Activated CD4-positive, alpha-beta T cell treated with anti-CD3 and anti-CD28 coated beads, Interleukin-2, amount 10 ng/mL, durations not matched to agents 7 days and 5 days (primary cell): ENCODE results near the gene USP49. TPM values are rescaled to one million over a fixed set of nuclear protein-coding genes. Genes with fewer than 3 reads are reported as not detected.

Source experiments
- CTCF ChIA-PET: fragments of 350-600 bp; sonication (Branson Sonifier 250); formaldehyde crosslinking; loops from one replicate; lab custom pipeline; 2021; ENCODE audit warnings: antibody characterized with exemption; lab: Charles Lee
- POLR2A ChIA-PET: fragments of 350-600 bp; sonication (Branson Sonifier 250); formaldehyde crosslinking; loops from one replicate; lab custom pipeline; 2021; ENCODE audit warnings: antibody characterized with exemption; lab: Charles Lee
- DNase-seq: peaks from one replicate; pipeline ENCODE4 v3.0.0-alpha.2; 2020
- H3K27ac Mint-ChIP-seq: one replicate; pipeline ENCODE4 v1.8.0; 2021; ENCODE audit warnings: mild to moderate bottlenecking, moderate library complexity, mixed read lengths
- H3K27me3 Mint-ChIP-seq: one replicate; pipeline ENCODE4 v1.8.0; 2021; ENCODE audit warnings: mixed read lengths
- H3K36me3 Mint-ChIP-seq: one replicate; pipeline ENCODE4 v1.8.0; 2021; ENCODE audit warnings: low read depth, mixed read lengths
- H3K4me1 Mint-ChIP-seq: one replicate; pipeline ENCODE4 v1.8.0; 2021; ENCODE audit warnings: mixed read lengths
- H3K4me3 Mint-ChIP-seq: one replicate; pipeline ENCODE4 v1.8.0; 2021; ENCODE audit warnings: mild to moderate bottlenecking, moderate library complexity, mixed read lengths
- H3K9me3 Mint-ChIP-seq: one replicate; pipeline ENCODE4 v1.8.0; 2021; ENCODE audit warnings: mixed read lengths
- total RNA-seq, 2 experiments: library from RNA; stranded (reverse); gene quantifications; one replicate each; pipeline ENCODE4 v1.2.3, GENCODE V29; 2021

The USP49 gene
- total RNA-seq, 2 experiments from 2014 or later = 6.3 to 7.0 TPM

- no peak for DNase-seq
- no peaks in the 10 kb centered on the region for H3K36me3 Mint-ChIP-seq
- CTCF ChIA-PET = interaction anchor here (0.9 to 1.7 kb wide), 3 partner anchors 14 to 20 kb away, joined by 3 to 6 read pairs (median 3); no protein-coding TSS in a partner anchor
- POLR2A ChIA-PET = no interaction called here
- no peaks in the 10 kb centered on the region for H3K4me1 Mint-ChIP-seq
- H3K27me3 Mint-ChIP-seq = peaks cover 14% of the 10 kb centered on the region
- H3K9me3 Mint-ChIP-seq = no peaks in the 10 kb centered on the region
- no peak overlapping the region for H3K27ac Mint-ChIP-seq
- H3K4me3 Mint-ChIP-seq = no peak overlapping the region
These were observed 144.8 kb downstream of the USP49 start for GRCh38 chr6:41750374-41750773.

DNA sequence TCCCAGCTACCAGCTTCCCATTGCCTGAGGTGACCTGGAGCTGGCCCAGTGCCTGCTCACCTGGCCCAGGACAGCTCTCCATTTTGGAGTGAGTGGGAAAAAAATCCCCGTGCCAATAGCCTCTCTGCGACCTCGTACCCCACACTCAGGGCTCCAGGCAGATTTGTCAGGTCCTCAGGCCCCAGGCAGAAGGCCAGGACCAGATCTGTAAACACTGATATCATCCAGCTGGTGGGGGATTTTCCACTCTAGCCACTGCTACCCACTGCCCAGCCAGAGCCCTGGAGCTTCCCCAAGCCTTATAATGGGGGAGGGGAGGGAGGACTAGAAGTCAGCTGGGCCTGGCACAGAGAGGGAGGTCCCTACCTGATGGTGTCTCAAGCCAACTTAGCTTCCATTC lies 146.6 kb downstream of the USP49 start:
- no peak for DNase-seq
- H3K4me3 Mint-ChIP-seq = no peak overlapping the region
- peaks cover 11% of the 10 kb centered on the region for H3K27me3 Mint-ChIP-seq
- no peaks in the 10 kb centered on the region for H3K36me3 Mint-ChIP-seq
- H3K9me3 Mint-ChIP-seq = no peaks in the 10 kb centered on the region
- no peak overlapping the region for H3K27ac Mint-ChIP-seq
- CTCF ChIA-PET = interaction anchor here (0.6 to 1.6 kb wide), 3 partner anchors 9 to 93 kb away, joined by 3 to 5 read pairs (median 4); no protein-coding TSS in a partner anchor
- POLR2A ChIA-PET = no interaction called here
- peaks cover 1% of the 10 kb centered on the region for H3K4me1 Mint-ChIP-seq

DNA sequence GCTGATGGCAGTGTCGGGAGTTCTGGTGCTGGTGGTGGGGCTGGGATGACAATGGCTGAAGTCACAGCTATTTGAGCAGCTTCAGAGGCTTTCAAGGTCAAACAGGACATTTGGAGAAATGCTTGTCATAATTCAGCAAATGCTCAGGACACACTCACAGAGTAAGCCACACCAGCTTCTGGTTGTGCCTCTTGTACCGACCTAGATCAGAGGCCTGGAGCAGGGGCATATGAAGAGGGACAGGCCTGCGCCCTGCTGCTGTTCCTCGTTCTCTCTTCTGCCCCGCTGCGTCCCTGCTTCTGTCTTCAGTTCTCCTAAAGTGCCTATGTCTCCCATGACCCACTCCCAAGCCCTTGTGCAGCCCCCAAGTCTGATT lies 147.1 kb downstream of the USP49 start:
- DNase-seq = no peak
- H3K27ac Mint-ChIP-seq = no peak overlapping the region
- peaks cover 1% of the 10 kb centered on the region for H3K4me1 Mint-ChIP-seq
- no peaks in the 10 kb centered on the region for H3K9me3 Mint-ChIP-seq
- H3K4me3 Mint-ChIP-seq = no peak overlapping the region
- no peaks in the 10 kb centered on the region for H3K36me3 Mint-ChIP-seq
- peaks cover 10% of the 10 kb centered on the region for H3K27me3 Mint-ChIP-seq
- ChIA-PET CTCF (interaction anchor here (0.6 to 1.6 kb wide), 3 partner anchors 10 to 93 kb away, joined by 3 to 5 read pairs (median 4); no protein-coding TSS in a partner anchor), POLR2A (no interaction called here)

DNA sequence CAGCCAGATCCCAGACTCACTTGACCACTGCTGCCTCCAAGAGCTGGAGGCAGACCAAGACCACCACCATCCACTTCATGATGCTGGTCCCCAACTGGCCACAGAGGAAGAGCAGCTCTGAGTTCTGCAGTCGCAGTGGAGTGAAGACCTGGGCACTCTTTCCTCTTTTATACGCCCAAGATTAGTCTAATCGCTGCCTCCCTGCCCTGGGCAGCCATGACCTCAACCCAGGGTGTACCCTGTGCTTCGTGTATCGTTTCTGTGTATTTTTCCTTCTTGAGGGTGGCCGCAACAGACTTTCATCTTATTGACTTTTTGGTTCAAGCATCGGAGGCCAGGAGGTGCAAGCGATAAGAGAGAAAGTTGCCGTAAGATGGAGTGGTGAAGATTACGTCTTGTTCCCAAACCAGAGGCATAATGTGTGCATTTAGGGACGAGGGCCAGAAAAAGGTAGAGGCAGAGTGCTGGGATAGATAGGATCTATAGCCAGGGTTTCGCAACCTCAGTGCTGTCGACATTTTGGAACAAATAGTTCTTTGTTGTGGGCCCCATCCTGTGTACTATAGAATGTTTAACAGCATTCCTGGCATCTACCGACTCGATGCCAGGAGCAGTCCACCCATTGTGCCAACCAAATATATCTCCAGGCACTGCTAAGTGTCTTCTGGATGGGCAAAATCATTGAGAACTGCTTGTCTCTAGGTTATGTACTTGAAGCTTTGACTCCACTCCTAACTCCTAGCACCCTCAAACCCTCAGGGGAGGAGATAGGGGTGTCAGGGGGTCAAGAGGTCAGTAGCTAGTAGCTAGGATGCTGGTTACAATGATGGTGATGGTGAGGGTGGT lies 147.7 kb downstream of the USP49 start, which contains the start of gene PGC:
Gene PGC, minus strand, starts transcription at position 142 of the 846 bp plus-strand sequence. Its CDS starts 63 bp downstream, at position 79.
- H3K4me3 Mint-ChIP-seq = no peak within 1 kb of the TSS
- DNase-seq = no peak
- POLR2A ChIA-PET = no interaction called here
- H3K27ac Mint-ChIP-seq = no peak within 1 kb of the TSS
- H3K36me3 Mint-ChIP-seq = no peaks in the 10 kb centered on the region
- peaks cover 1% of the 10 kb centered on the region for H3K4me1 Mint-ChIP-seq
- H3K9me3 Mint-ChIP-seq = no peaks in the 10 kb centered on the region
- CTCF ChIA-PET = interaction anchor here (0.6 to 1.6 kb wide), 3 partner anchors 10 to 92 kb away, joined by 3 to 5 read pairs (median 4); no protein-coding TSS in a partner anchor
- peaks cover 9% of the 10 kb centered on the region for H3K27me3 Mint-ChIP-seq

GRCh38 chr6:41746107-41746506 lies 149.1 kb downstream of the USP49 start:
- peaks cover 1% of the 10 kb centered on the region for H3K4me1 Mint-ChIP-seq
- no peak for DNase-seq
- H3K9me3 Mint-ChIP-seq = no peaks in the 10 kb centered on the region
- H3K27me3 Mint-ChIP-seq = peaks cover 7% of the 10 kb centered on the region
- POLR2A ChIA-PET = no interaction called here
- CTCF ChIA-PET = interaction anchor here (0.6 to 1.6 kb wide), 3 partner anchors 10 to 40 kb away, joined by 3 to 4 read pairs (median 3); no protein-coding TSS in a partner anchor
- no peak overlapping the region for H3K27ac Mint-ChIP-seq
- H3K4me3 Mint-ChIP-seq = no peak overlapping the region
- H3K36me3 Mint-ChIP-seq = no peaks in the 10 kb centered on the region

DNA sequence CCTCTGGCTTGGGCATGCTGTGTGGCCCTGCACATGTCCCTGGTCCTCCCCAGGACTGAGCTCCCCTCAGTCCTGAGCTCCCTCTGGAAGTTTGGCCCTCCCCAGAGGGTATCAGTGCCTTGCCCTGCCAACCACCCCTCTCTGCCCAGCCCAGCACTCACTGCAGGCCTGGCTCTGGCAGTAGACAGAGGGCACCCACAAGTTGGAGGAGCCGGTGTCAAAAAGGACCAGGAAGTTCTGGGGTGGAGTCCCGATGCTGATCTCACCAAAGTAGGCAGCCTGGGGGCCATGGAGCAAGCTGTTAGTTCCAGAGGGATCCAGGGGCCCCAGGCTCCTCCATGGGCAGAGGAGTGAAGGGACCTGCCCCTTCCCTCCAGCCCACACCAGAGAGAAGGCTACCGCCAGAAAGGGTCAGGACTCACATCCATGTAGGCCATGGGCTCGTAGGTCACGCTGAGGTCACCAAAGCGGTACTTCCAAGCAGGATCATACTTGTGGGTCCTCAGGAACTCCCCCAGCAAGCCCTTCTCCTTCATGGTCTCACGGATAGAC lies 150.9 kb downstream of the USP49 start:
- no peak overlapping the region for H3K27ac Mint-ChIP-seq
- H3K36me3 Mint-ChIP-seq = no peaks in the 10 kb centered on the region
- no peak overlapping the region for H3K4me3 Mint-ChIP-seq
- H3K9me3 Mint-ChIP-seq = no peaks in the 10 kb centered on the region
- no peak for DNase-seq
- peaks cover 1% of the 10 kb centered on the region for H3K4me1 Mint-ChIP-seq
- CTCF ChIA-PET = interaction anchor here (0.6 to 1.3 kb wide), 4 partner anchors 13 to 434 kb away, joined by 3 to 6 read pairs (median 4); partner anchors contain the start of gene TOMM6
- peaks cover 1% of the 10 kb centered on the region for H3K27me3 Mint-ChIP-seq
- POLR2A ChIA-PET = no interaction called here

DNA sequence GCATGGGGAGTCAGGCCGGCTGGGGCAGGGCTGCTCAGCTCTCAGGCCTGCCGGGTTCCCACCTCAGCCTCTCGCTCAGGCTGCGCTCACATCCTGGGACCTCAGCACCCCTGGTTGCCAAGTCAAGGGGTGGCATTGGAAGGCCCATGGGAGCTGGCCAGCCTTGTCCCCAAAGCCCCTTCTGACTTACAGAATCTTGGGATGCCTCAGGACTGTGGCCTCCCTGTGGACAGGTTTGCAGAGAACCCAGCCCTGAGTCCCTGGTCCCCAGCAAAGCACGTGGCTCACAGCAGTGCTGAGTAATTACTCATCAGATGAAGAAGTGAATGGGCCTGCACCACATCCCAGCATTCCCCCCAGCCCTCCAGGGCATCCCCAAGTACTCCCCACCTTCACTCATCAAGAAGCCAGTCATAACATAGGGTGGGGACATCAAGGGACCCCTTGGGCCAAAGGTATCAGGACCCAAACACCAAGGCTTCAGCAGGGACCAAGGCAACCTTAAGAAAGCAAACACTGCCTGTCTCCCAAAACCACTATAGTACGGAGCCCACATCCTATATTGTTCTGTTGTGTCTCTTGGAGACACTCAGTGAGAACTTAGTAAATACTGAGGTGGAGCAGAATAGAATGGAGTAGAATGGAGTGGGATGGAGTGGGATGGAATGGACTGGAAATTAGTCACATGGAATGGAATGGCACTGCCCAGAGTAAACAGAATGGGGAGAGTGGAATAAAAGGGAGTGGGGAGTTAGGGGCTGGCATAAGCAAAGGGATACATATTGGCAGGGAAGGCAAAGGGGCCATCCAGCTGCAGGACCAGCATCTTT lies 151.6 kb downstream of the USP49 start:
- no peak for DNase-seq
- CTCF ChIA-PET = interaction anchor here (0.8 to 1.2 kb wide), 2 partner anchors 37 to 44 kb away, joined by 3 to 4 read pairs; partner anchors contain the start of gene TOMM6
- Mint-ChIP-seq H3K36me3 (no peaks in the 10 kb centered on the region), H3K9me3 (no peaks in the 10 kb centered on the region), H3K27ac (no peak overlapping the region), H3K4me3 (no peak overlapping the region), H3K4me1 (peaks cover 1% of the 10 kb centered on the region), H3K27me3 (peaks cover 1% of the 10 kb centered on the region)
- POLR2A ChIA-PET = no interaction called here

DNA sequence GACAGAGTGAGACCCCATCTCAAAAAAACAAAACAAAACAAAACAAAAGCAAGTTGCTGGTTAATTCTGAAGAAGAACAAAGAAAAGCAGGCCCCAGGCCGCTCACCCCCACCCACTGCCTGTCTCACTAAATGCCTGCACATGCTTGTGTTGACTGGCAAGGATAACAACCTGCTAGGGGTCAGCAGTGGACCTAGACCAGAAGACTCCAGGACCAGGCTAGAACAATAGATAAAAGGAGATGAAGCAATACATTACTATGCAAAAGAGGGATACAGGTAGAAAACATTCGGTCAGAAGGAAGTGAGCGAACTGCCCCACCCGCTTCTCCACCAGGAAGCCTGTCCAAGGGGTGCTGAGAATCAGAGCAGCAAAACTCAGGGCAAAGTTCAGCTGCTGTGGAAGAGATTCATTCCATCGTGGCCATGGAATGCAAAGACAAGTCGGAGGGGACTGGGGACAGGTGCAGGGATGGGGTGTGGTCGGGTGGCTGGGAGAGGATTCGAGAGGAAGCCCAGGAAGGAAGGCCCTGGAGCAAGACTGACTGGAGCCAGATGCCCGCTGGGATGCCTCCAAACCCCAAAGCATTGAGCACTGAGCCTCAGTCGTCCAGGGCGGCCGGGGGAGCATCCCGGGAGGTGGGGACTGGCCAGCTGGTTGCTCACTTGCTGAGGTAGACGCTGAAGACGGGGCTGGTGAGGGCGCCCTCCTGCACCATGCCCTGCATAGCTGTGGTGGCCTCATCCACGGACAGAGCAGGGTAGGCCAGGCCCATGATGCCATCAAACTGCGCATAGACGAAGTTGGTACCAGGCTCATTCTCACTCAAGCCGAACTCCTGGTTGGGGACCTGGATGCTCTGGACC lies 153.3 kb downstream of the USP49 start:
- no peak overlapping the region for H3K4me3 Mint-ChIP-seq

DNA sequence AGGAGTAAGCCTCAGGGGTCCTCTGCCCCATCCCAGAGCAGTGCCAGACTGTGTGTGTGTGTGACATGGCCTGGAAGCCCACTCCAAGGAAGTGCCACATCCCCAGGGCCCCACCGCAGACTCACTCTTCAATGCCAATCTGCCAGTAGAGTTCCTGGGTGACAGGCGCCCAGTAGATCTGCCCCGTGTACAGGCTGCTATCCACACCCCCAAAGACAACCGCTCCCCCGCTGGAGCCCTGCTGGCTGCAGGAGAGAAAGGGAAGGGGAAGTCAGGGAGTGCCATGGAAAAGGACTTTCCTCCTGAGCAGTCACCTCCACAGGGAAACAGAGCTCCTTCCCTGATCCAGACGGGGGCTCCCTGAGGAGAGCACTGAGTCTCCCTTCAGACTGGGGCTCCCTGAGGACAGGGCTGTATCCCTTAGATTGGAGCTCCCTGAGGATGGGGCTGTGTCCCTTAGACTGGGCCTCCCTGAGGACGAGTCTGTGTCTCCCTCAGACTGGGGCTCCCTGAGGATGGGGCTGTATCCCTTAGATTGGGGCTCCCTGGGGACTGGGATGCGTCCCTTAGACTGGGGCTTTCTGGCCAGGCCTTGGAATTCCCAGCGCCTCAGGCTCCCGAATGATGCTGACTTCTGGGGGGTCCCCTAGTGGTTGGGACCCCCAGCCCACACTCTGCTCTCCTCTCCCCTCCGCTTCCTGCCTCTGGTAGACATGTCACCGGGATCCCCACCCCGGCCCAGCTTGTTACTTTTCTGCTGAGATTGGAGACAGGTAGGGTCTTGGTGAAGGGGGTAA lies 154.6 kb downstream of the USP49 start:
- peaks cover 3% of the 10 kb centered on the region for H3K4me1 Mint-ChIP-seq
- no peak overlapping the region for H3K4me3 Mint-ChIP-seq
- H3K27ac Mint-ChIP-seq = no peak overlapping the region
- ChIA-PET POLR2A (interaction anchor here (0.7 kb wide), 1 partner anchor 214 kb away, joined by 3 read pairs; no protein-coding TSS in a partner anchor), CTCF (interaction anchor here (1.0 to 2.2 kb wide), 3 partner anchors 9 to 47 kb away, joined by 3 to 6 read pairs (median 5); partner anchors contain the start of gene TOMM6)
- no peak for DNase-seq
- peaks cover 1% of the 10 kb centered on the region for H3K27me3 Mint-ChIP-seq
- no peaks in the 10 kb centered on the region for H3K36me3 Mint-ChIP-seq
- H3K9me3 Mint-ChIP-seq = no peaks in the 10 kb centered on the region

More for the DNA sequence above, 153.3 kb downstream of the USP49 start:
- H3K36me3 Mint-ChIP-seq = no peaks in the 10 kb centered on the region
- ChIA-PET POLR2A (interaction anchor here (0.5 to 0.7 kb wide), 2 partner anchors 216 to 607 kb away, joined by 3 to 5 read pairs; no protein-coding TSS in a partner anchor), CTCF (interaction anchor here (2.2 kb wide), 1 partner anchor 46 kb away, joined by 5 read pairs; the partner anchor contains the start of gene TOMM6)
- H3K27ac Mint-ChIP-seq = no peak overlapping the region
- H3K4me1 Mint-ChIP-seq = peaks cover 1% of the 10 kb centered on the region
- DNase-seq = no peak
- no peaks in the 10 kb centered on the region for H3K9me3 Mint-ChIP-seq
- peaks cover 1% of the 10 kb centered on the region for H3K27me3 Mint-ChIP-seq
